Measurements from ENCODE around the gene ALDH3B1.

Gene ALDH3B1

DNA sequence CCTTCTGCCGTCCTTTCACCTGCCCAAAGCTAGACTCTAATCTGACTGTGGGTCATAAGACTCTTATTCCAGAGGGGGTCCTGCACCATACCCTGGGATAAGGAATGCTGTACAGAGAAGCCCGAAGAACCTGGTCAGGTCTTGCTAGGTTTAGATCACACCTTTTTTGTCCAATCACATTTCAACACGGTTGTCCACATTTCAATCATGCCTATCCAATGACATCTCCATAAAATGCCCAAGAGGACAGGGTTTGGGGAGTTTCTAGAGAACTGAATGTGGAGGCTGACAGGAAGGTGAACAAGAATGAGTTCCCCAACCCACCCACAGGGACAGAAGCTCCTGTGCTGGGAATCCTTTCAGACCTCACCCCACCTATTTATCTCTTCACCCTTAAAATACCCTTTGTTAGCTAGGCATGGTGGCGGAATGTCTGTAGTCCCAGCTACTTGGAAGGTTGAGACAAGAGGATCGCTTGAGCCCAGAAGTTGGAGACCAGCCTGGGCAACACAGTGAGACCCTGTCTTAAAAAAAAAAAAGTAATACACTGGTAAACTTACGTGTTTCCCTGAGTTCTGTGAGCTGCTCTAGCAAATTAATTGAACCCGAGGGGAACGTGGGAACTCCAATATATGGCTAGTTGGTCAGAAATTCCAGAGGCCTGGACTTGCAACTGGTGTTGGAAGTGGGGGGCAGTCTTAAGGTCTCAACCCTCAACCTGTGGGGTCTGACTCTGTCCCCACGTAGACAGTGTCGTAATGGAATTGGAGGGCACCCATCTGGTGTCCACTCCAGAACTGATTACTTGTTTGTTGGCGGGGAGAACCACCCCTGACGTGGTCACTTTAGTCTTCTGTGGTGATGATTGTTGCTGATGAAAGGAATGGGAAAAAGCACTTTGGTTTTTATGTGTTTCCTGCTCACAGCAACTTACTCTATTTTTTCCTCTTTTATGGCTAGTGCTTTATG lies 46.5 kb downstream of the ALDH3B1 start:
- Histone ChIP-seq H3K27me3 (ENCODE audit: low read depth) (no peaks in the 10 kb centered on the region), H3K4me1 (no peaks in the 10 kb centered on the region), H3K9me3 (no peaks in the 10 kb centered on the region), H3K4me3 (no peak overlapping the region), H3K36me3 (replicated peaks) (peaks cover 18% of the 10 kb centered on the region)
- in situ Hi-C loops (cut with MboI; ENCODE audit: low sequenced_read_pairs), result no loop called here
- DNase-seq (ENCODE audit: low spot score in 2 of 2), result no peak

DNA sequence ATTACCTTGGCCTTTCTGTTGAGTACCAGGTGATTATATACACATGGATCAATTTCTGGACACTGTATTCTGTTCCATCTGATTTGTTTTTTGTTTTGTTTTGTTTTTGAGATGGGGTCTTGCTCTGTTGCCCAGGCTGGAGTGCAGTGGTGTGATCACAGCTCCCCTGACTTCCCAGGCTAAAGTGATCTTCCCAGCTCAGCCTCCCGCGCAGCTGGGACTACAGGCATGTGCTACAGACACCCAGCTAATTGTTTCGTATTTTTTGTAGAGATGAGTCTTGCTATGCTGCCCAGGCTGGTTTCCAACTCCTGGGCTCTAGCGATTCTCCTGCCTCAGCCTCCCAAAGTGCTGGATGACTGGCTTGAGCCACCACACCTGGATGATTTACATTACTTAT lies 47.7 kb downstream of the ALDH3B1 start:
- H3K4me1 ChIP-seq, result no peaks in the 10 kb centered on the region
- no peaks in the 10 kb centered on the region for H3K27me3 ChIP-seq (ENCODE audit: low read depth)
- H3K4me3 ChIP-seq, result no peak overlapping the region
- H3K9me3 ChIP-seq, result no peaks in the 10 kb centered on the region
- DNase-seq (ENCODE audit: low spot score in 2 of 2), result no peak
- in situ Hi-C loops (cut with MboI; ENCODE audit: low sequenced_read_pairs), result no loop called here
- peaks cover 27% of the 10 kb centered on the region for H3K36me3 ChIP-seq (replicated peaks)

DNA sequence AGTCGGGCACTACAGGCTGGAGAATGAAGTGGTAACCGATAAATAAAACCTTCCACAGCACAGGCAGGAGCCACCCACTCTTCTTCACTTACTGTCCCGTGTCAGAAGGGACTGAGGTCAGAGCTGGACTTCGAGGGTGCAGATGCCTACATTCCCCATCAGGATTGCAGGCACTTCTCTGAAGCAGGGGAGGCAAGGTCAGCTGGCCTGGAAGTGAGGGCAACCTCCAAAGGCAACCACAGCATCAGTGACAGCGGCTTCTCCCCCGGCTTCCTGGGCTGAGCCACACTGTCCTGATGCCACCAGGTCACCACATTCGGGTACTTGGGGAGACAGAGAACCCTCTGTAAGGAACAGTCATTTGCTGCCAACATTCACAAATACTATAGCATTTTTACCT lies 51.4 kb downstream of the ALDH3B1 start:
- H3K9me3 ChIP-seq, result no peaks in the 10 kb centered on the region
- no peak for DNase-seq (ENCODE audit: low spot score in 2 of 2)
- in situ Hi-C loops (cut with MboI; ENCODE audit: low sequenced_read_pairs), result no loop called here
- peaks cover 53% of the 10 kb centered on the region for H3K36me3 ChIP-seq (replicated peaks)
- no peak overlapping the region for H3K4me3 ChIP-seq
- H3K4me1 ChIP-seq, result no peaks in the 10 kb centered on the region
- H3K27me3 ChIP-seq (ENCODE audit: low read depth), result no peaks in the 10 kb centered on the region

DNA sequence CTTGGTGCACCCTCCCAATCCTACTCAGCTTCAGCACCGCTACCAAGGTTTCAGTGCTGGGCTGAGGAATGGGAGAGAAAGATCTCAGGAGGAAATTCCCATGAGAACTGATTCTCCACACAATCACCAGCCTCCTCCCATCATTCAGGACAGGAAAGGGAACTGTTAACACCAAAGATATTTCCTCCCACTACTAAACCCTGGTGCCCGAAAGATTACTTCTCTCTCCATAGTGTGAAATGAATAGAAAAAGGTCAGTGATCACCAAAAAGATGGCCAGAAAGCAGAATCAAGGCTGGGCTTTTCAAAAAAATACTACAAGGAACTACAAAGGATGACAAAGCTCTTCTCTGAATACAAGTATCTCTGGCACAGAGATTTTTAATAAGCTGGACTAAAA lies 54.8 kb downstream of the ALDH3B1 start:
- DNase-seq (ENCODE audit: low spot score in 2 of 2), result no peak
- H3K4me1 ChIP-seq, result no peaks in the 10 kb centered on the region
- in situ Hi-C loops (cut with MboI; ENCODE audit: low sequenced_read_pairs), result no loop called here
- H3K36me3 ChIP-seq (replicated peaks), result peaks cover 72% of the 10 kb centered on the region
- H3K4me3 ChIP-seq, result no peak overlapping the region
- no peaks in the 10 kb centered on the region for H3K9me3 ChIP-seq
- H3K27me3 ChIP-seq (ENCODE audit: low read depth), result no peaks in the 10 kb centered on the region

DNA sequence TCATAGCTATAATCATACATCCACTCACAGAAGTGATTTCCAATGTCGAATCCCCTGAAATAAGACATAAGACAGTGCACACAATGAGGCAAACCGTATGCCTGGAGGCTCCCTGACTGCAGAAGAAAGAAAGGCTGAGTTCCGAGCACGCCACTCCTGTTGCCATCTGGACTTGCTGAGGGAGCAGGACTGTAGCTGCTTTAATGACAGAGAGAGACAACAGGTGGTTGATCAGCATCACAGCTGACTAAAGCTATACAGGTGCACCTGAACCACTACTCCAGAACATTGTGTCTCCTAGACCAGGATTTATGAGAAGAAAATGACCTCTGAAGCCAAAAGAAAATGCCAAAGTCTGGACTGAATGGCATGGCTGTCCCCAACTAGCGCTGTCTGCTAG lies 55.7 kb downstream of the ALDH3B1 start:
- DNase-seq (ENCODE audit: low spot score in 2 of 2), result no peak
- Histone ChIP-seq H3K4me3 (no peak overlapping the region), H3K4me1 (no peaks in the 10 kb centered on the region), H3K27me3 (ENCODE audit: low read depth) (no peaks in the 10 kb centered on the region), H3K9me3 (no peaks in the 10 kb centered on the region), H3K36me3 (replicated peaks) (peaks cover 74% of the 10 kb centered on the region)
- in situ Hi-C loops (cut with MboI; ENCODE audit: low sequenced_read_pairs), result no loop called here

DNA sequence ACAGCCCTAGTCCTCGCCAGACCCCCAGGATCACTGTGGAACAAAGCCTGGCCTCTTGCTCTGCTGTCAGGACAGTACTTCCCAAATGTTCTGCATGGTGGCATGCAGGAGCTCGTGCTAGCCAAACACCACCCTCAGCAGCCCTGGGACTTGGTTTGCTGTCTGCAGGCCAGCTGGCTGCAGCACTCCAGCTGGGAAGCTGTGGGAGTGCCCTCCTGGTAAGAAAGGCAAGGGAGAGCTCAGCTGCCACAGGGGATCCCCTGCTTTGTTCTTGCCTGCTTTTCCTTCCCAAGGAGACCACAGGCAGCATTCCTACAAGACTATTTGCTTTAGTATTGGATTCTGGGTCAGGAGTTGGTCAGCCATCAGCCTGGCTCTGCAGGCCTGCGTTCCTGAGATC lies 56.6 kb downstream of the ALDH3B1 start:
- Histone ChIP-seq H3K4me1 (no peaks in the 10 kb centered on the region), H3K9me3 (no peaks in the 10 kb centered on the region), H3K36me3 (replicated peaks) (peaks cover 71% of the 10 kb centered on the region), H3K27me3 (ENCODE audit: low read depth) (no peaks in the 10 kb centered on the region), H3K4me3 (no peak overlapping the region)
- in situ Hi-C loops (cut with MboI; ENCODE audit: low sequenced_read_pairs), result no loop called here
- DNase-seq (ENCODE audit: low spot score in 2 of 2), result no peak

DNA sequence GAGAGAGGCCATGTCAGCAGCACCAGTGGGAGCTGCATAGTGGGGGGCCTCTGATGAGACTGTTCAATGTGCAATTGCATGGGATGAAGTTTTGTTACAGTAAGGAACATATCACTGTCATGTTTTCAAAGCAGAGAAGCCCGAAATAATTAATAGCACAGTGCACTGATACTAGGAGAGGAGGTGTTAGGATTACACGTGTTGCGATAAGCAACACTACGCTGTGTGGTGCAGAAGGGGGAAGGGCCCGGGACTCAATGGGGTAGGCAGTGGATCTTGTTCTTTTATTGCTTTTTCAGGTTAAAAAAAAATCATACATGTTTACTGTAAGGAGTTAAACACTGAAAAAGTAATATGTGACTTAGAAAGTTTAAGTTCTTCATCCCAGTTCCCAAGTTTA lies 57.9 kb downstream of the ALDH3B1 start:
- no peak for DNase-seq (ENCODE audit: low spot score in 2 of 2)
- Histone ChIP-seq H3K4me1 (no peaks in the 10 kb centered on the region), H3K4me3 (no peak overlapping the region), H3K27me3 (ENCODE audit: low read depth) (no peaks in the 10 kb centered on the region), H3K9me3 (no peaks in the 10 kb centered on the region), H3K36me3 (replicated peaks) (peaks cover 60% of the 10 kb centered on the region)
- in situ Hi-C loops (cut with MboI; ENCODE audit: low sequenced_read_pairs), result no loop called here

DNA sequence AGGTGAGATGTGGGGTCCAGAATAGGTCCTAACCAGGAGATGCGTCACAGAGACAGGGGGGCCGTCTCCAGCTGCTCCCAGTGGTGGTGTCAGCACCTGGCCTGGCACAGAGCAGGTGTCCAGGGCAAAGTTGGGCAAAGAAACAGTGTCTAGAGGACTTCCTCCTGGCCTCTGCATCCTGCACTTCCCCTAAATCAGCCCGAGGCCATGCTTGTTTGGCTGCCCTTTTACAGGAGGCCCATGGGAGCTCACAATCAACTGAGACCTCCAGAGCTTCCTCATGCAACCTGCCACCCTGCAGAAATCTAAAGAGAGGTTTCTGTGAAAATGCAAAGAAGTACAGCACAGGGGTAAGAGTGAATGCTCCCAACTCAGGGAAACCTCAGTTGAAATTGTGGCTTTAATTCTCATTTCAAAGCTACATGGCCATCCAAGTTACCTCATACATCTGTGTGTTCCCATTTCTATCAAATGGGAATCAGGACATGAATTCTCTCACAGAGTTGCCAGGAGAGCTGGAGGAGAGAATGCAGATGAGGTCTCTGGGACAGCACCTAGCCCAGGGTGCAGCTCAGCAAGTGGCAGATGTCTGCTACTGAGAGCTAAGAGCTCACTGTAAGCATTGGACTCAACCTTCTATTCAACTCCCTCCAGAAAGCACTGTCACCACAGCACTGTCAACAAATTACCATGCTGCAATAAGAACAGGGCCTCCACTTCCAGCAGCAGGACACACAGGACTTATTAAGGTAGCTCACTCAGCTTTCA lies 61.3 kb downstream of the ALDH3B1 start:
- DNase-seq (ENCODE audit: low spot score in 2 of 2), result no peak
- Histone ChIP-seq H3K4me1 (no peaks in the 10 kb centered on the region), H3K4me3 (no peak overlapping the region), H3K36me3 (replicated peaks) (peaks cover 29% of the 10 kb centered on the region), H3K27me3 (ENCODE audit: low read depth) (no peaks in the 10 kb centered on the region), H3K9me3 (no peaks in the 10 kb centered on the region)
- in situ Hi-C loops (cut with MboI; ENCODE audit: low sequenced_read_pairs), result no loop called here

DNA sequence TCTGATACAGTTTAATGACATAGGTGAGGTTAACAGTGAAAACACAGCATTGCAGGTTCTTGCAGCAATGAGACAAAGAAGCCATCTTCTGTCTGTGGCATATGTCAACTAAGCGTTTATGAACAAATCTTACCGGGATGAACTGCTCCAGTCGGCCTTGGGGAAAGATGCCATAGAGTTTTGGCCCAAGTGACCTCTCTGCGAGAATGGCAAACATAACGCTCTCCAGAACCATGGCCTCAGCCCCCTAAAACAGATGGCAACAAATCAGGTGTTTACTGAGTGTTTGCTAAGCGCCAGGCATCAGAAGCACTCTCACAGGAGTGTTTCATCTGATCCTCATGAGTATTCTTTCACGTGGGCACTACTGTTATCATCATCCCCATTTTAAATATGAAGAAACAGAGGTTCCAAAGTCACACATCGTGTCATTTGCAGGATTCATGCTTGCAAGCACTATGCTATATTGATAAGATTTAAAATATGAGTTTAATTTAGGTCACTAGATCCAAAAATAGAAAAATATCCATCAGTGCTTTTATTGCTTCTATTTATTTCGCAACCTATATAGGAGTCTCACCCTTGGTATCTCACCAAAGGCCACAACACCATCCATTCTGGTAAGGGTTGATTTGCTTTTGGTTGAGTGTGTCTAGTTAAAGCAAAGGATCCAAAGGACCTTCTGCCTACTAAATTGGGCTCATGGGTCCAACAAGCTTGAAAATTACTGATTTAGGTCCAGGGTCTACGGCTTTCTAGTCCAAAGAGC lies 64.6 kb downstream of the ALDH3B1 start:
- H3K4me1 ChIP-seq, result no peaks in the 10 kb centered on the region
- H3K27me3 ChIP-seq (ENCODE audit: low read depth), result no peaks in the 10 kb centered on the region
- in situ Hi-C loops (cut with MboI; ENCODE audit: low sequenced_read_pairs), result no loop called here
- H3K36me3 ChIP-seq (replicated peaks), result peaks cover 12% of the 10 kb centered on the region
- no peak for DNase-seq (ENCODE audit: low spot score in 2 of 2)
- H3K4me3 ChIP-seq, result no peak overlapping the region
- H3K9me3 ChIP-seq, result no peaks in the 10 kb centered on the region

DNA sequence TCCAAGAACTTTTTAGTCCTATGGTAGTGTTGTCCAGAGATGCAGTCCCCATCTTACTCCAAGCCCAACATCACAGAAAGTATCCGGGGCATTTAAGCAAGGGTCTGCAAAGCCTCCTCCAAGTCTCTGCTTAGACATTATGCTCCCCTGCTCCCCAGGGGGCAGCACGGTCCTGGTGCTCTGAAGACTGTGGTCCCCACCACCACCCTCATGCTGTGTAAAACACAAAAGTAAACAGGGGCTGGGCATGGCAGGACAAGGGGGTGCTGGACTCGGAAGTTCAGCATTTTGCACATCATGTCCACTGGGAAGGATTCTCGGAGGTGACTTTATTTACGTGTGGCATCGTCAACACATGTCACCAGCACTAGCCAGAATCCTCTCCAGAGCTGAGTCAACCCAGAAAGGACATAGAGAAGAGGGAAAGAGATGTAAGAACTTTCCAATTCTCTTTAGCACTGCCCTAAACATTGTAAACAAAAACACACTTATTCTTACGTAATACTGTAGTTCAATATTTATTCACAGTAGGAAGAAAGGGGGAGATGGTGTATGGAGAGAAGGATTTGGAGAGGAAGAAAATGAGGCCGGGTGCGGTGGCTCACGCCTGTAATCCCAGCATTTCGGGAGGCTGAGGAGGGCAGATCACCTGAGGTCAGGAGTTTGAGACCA lies 66.4 kb downstream of the ALDH3B1 start:
- no peak for DNase-seq (ENCODE audit: low spot score in 2 of 2)
- Histone ChIP-seq H3K4me1 (no peaks in the 10 kb centered on the region), H3K9me3 (no peaks in the 10 kb centered on the region), H3K27me3 (ENCODE audit: low read depth) (no peaks in the 10 kb centered on the region), H3K36me3 (replicated peaks) (no peaks in the 10 kb centered on the region; the same call in 1 of the 2 replicates), H3K4me3 (no peak overlapping the region)
- in situ Hi-C loops (cut with MboI; ENCODE audit: low sequenced_read_pairs), result no loop called here

DNA sequence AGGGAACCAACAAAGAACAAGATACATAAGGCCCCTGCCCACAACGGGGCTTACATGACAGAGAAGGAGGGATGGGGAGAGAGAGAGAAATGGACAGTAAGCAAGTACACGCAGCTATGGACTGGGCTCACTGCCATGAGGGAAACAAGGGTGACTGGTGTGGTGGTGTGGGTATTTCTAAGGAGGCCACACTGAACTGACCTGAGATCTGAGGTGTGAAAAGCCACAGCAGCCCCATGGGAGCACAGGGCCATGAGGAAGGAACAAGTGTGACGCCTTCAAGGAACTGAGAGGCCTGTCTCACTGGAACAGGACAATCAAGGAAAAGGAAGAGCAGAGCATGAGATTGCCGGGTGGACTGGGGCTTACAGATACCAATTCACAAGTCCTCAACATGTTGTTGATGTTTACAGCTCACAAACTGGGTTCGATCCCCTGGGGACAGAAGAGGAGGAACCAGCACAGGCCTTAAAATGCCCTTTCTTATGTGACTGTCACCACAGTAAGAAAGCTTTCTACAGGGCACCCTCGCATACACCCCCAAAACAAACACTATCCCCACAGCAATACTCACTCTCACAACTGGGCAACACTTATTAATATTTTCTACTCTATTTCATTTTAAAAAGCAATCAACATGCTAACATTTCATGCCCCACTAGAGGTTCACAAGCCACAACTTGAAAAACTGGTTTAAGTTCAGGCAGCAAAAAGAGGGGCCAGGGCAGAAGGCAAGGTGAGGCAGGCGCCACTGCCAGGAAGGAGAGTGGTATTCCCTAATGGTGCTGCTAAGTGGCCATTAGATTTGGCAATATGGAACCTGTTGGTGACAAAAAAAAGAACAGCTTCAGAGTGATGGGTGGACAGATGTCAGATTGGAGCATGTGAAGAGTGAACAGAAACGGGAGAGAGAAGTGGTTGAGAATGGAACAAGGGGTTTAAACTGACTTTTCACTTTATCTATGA lies 67.8 kb downstream of the ALDH3B1 start:
- in situ Hi-C loops (cut with MboI; ENCODE audit: low sequenced_read_pairs), result no loop called here
- Histone ChIP-seq H3K9me3 (no peaks in the 10 kb centered on the region), H3K36me3 (replicated peaks) (no peaks in the 10 kb centered on the region; the same call in 1 of the 2 replicates), H3K27me3 (ENCODE audit: low read depth) (no peaks in the 10 kb centered on the region), H3K4me1 (peaks cover 5% of the 10 kb centered on the region; the same call in 1 of the 2 replicates), H3K4me3 (no peak overlapping the region)
- no peak for DNase-seq (ENCODE audit: low spot score in 2 of 2)

Measured in HAP-1 (cell line).